HEK293 (cell line): Measurements from ENCODE around the gene ZFAND5.

Source experiments
- CTCF ChIP-seq: fragments of 450-650 bp; formaldehyde crosslinking; IDR thresholded peaks from 2 replicates; pipeline ENCODE4 v1.5.1; 2016; ENCODE audit warnings: missing biosample characterization, missing genetic modification characterization
- ZBTB44 ChIP-seq: fragments of 450-650 bp; IDR thresholded peaks from 2 replicates; pipeline ENCODE4 v1.5.1; 2018; ENCODE audit warnings: missing biosample characterization, mild to moderate bottlenecking, missing genetic modification characterization
- ZNF239 ChIP-seq: fragments of 450-650 bp; formaldehyde crosslinking; IDR thresholded peaks from 2 replicates; pipeline ENCODE4 v1.5.1; 2016; ENCODE audit warnings: missing biosample characterization, missing genetic modification characterization
- ZNF24 ChIP-seq: fragments of 450-650 bp; formaldehyde crosslinking; IDR thresholded peaks from 2 replicates; pipeline ENCODE4 v1.5.1; 2016; ENCODE audit warnings: missing biosample characterization, missing genetic modification characterization

- TF ChIP-seq CTCF (tag by site-specific recombination) = no peak
- no peak for TF ChIP-seq ZNF24 (tag by site-specific recombination)
- no peak for TF ChIP-seq ZNF239 (tag by site-specific recombination)
- TF ChIP-seq ZBTB44 = no peak
These were observed 15.8 kb downstream of the ZFAND5 start for GRCh38 chr9:72349240-72349639.
